Hindlimb muscle (tissue), 1 donor: ENCODE results near the gene PSMB7. TPM values are rescaled to one million over a fixed set of nuclear protein-coding genes. Genes with fewer than 3 reads are reported as not detected.
"Not testable (repeated sequence)": the region's sequence is repeated elsewhere in the genome, so short reads cannot be mapped to it uniquely, and the experiment has no call there.

Source experiments
- DNase-seq: peaks from one replicate; pipeline ENCODE4 v3.0.0-alpha.2; 2013
- polyA plus RNA-seq: library from polyadenylated mRNA; unstranded; fragments of 120-200 nt; gene quantifications from one replicate; pipeline ENCODE4 v1.2.1, GENCODE V29; 2013; ENCODE audit not compliant: insufficient read length

PSMB7 gene
- polyA plus RNA-seq, 1 donor = 188 TPM

DNA sequence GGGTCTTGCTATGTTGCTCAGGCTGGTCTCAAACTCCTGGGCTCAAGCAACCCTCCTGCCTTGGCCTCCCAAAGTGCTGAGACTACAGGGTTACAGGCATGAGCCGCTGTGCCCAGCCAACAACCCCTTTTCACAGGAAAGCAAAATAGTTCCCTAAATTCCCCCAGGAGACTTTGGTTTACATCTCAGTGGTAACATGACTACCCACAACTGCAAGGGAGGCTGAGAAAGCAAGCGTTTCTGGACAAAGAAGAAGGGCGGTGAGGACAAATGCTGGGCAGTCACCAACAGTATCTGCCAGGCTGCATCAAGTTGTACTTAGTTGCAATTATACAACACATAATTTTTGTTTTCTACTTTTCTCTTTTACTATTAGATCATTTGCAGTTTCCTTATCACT, 27.6 kb upstream of the PSMB7 start:
- no peak for DNase-seq

DNA sequence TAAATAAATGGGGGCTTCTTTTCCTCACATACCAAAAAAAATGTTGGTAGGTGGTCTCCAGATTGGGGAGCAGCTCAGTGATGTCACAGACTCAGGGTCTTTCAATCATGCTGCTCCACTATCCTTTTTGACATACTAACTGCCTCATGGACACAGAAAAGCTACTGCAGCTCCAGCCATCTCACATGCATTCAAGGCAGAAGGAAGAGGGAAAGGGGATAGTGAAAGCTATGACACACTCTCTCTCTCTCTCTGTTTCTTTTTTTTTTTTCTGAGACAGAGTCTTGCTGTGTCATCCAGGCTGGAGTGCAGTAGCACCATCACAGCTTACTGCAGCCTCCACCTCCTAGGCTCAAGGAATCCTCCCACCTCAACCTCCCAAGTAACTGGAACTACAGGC, 27.1 kb upstream of the PSMB7 start:
- DNase-seq = no peak

GRCh38 chr9:124441291-124441690, 26.0 kb upstream of the PSMB7 start:
- no peak for DNase-seq

GRCh38 chr9:124440786-124441185, 25.5 kb upstream of the PSMB7 start:
- DNase-seq = no peak

DNA sequence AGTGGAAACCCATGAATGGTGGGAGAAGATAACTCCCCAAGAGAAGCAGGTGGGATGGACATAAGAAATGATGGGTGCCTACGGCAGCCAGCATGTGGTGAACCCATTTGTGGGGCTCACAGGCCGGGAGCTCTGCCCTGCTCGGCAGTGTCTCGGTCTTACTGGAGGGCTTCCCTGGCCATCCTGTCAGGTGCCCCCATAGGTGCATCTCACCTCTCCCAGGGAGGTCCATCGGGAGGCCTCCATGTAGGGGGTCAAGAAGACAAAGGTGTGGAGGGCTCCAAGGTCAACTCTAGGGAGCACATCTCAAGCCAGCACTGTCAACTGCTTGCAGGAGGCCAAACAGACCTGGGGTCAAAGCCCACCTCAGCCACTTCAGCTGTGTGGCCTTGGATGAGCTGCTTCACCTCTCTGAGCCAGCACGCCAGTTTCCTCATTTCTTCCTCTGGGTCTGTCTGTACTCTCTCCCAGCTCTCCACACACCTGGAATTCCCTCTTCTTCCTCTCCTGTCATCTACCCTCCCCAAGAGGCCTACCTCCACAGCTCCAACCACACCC, 24.5 kb upstream of the PSMB7 start:
- no peak for DNase-seq

DNA sequence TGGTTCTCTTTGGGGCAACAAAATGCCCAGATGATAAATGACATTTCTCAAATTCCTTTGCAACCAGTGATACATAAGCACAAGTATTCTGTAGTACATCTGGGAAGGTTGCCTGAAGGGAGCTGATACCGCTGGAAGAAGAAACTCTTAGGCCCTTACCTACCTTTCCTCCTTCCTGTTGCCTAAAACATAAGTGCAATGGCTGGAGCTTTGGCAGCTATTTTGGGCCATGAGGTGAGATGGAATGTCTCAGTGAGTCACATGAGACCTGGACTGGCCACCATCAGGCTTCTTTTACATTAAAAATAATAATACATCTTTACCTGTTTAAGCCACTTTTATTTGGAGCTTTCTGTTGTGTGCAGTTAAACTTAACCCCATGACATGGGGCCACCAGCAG, 23.8 kb upstream of the PSMB7 start:
- no peak for DNase-seq

DNA sequence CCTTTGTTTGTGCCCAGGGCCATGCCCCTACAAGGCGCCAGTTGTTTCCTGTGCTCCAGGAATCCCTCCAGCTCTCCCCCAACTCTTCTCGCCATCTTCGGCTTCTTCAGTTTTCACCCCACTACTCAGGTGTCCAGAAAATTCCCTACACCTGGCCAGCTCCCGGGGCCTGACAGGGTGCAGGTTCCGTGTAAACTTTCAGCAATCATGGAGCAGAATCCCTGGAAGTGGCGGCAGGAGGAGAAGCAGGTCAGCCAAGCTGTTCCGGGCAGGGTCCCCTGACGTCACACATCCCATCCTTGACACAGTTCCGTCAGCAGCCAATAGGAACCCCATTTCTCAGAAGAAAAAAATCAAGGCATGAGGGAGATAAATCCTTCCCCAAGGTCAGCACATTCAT, 22.8 kb upstream of the PSMB7 start:
- no peak for DNase-seq

GRCh38 chr9:124437086-124437485, 21.8 kb upstream of the PSMB7 start:
- DNase-seq = no peak

DNA sequence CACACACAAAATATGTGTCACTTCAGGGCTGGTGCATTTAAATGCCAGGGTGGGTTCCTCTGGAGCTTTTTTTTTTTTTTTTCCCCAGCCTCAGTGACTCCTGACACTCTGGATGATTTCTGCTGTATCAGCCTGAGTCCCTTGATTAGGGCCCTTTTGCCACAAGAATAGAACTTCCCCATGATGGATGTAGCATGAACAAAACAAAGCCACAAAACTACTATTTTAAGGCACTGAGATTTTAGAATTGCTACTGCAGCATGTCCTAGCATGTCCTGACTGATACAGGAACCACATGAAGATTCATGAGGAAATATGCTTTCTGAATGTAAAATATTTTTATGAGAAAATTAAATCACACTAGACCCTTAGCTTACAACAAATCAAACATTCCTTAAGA, 21.1 kb upstream of the PSMB7 start:
- DNase-seq = no peak

GRCh38 chr9:124429530-124429867, 14.3 kb upstream of the PSMB7 start:
- DNase-seq = no peak

DNA sequence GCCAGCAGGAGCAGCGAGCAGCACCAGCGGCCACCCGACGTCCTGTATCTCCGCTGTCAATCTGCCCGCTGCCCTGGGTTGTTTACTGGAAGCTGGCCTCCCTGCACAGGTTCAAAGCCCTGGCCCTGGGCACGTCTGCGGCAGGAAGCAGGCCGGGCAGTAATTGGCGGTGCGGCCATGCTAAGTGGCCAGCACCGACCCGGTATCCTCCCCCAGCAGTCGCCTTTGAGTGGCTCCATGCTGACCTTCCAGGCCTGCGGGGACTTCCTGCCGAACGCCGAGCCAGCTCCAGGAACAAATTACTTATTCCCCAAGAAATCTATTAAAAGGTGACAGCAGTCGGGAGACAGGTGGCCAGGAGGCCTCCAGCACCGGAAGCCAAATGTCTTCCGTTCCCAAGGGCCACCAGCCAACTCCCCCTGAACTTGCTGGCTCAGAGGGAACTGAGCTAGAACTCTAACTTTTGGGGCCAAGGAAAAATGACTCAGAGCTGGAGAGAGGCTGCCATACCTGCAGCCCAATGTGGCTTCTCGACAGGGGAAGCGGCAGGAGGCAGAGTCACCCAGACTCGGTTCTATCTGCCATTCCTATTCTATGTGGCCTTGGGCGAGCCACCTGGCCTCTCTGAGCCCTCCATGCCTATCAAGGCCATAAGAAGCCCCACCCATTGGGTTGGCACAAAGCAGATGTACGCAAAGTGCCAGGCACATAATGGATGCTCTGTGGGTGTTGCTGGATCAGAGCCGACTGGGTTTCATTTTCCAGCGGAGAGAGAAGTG, 13.7 kb upstream of the PSMB7 start:
- no peak for DNase-seq

GRCh38 chr9:124427281-124427680, 12.0 kb upstream of the PSMB7 start:
- DNase-seq = no peak

DNA sequence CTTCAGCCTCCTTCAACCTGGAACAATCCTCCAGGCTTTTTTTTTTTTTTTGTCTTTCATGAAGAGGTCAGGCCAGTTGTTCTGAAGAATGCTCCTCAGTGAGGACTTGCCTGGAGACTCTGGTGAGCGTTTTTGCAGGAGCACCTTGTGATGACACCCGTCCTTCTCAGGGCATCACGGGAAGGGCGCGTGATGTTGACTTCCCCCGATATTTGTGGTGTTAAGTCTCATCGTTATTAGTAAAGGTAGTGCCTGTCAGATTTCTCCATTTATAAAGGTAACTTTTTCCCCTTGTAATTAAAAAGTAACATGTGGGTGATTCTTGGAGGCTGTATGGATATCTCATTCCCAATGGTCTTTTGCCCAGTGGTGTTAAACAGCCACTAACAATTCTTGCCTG, 11.1 kb upstream of the PSMB7 start:
- DNase-seq = no peak

GRCh38 chr9:124425733-124426132, 10.5 kb upstream of the PSMB7 start:
- not testable (repeated sequence) for DNase-seq

DNA sequence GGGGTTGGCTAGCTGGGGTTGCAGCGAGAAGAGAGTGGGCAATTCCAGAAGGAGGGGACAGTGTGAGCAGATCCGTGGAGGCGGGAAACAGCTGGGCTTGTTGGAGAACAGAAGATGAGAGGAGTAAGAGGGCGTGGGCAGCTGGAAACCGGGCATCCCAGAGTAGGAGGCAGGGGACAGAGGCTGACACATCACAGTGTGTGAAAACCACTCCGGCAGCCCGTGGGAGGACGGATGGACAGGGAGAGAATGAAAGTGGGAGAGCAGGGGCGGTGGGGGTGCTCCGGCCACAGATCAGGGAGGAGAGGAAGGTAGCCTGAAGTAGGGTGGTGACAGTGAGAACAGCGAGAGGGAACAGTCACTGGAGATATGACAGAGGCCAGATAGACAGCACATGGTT, 8.3 kb upstream of the PSMB7 start:
- no peak for DNase-seq

DNA sequence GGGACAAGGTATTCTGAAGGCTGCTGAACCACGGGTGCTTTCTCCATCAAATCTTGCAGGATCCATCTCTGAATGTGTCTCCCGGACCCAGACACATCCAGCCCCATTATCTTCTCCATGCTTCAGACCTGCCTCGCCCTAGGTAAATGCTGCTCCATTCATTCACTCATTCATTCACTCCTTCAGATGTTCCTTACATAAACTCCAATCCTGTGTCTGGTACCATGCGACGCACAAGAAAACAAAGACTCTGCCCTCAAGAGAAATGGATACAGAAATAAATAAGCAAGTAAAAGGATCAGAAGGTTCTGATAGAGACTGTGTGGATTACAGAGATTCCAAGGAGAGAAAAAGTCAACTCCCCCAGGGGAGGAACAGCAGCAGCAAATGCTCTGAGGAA, 7.9 kb upstream of the PSMB7 start:
- DNase-seq = no peak

DNA sequence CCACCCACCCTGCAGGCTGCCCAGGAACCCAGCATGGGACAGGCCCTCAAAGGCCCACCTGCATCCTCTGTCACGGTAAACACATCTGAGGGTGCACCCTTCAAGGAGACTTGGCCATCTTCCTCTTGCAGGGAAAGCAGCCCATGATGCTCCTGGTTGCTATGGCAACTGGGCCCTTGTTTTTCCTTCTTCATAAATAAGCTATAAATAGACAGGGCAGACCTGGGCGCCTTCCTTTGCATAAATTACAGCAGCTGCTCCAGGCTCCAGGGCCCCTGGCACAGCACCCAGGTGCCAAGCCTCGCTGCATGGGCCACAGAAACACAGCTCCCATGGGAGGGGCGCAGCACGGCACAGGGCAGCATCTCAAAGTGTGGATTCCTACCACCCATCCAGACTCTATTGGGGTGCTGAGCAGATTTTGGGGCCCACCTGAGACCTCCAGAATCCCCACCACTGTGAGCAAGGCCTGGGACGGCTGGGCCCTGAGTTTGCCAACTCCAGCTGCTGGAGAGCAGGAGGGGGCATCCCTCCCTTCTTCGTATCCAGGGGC, 5.8 kb upstream of the PSMB7 start:
- DNase-seq = no peak

GRCh38 chr9:124419832-124420489, 4.7 kb upstream of the PSMB7 start:
- no peak for DNase-seq

DNA sequence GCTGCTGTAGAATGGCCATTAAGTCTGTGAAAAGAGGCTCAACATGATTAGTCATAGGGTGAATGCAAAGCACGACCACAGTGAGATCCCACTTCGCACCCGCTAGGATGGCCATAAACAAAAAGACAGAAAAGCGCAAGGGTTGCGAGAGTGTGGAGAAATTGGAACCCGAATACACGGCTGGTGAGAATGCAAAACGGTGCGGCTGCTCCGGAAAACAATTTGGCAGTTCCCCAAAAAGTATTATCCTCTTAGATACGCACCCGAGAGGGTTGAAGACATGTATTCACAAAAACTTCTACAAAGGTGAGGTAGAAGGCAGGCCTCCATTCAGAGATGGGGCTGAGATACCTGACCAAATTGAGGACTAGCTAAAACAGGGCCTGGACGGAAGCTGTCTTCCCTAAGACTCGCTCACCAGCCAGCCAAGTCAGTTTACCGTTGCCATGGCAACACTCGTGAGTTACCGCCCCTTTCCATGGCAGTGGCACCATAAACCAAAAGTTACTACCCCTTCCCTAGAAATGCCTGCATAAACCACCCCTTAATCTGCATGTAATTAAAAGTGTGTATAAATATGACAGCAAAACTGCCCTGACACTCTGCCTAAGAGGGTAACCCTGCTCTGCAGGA, 726 bp upstream of the PSMB7 start:
- no peak for DNase-seq

GRCh38 chr9:124414612-124415011, 630 bp downstream of the PSMB7 start:
- DNase-seq = no peak

- DNase-seq = no peak
Observed at GRCh38 chr9:124412228-124412575, 3.0 kb downstream of the PSMB7 start.

DNA sequence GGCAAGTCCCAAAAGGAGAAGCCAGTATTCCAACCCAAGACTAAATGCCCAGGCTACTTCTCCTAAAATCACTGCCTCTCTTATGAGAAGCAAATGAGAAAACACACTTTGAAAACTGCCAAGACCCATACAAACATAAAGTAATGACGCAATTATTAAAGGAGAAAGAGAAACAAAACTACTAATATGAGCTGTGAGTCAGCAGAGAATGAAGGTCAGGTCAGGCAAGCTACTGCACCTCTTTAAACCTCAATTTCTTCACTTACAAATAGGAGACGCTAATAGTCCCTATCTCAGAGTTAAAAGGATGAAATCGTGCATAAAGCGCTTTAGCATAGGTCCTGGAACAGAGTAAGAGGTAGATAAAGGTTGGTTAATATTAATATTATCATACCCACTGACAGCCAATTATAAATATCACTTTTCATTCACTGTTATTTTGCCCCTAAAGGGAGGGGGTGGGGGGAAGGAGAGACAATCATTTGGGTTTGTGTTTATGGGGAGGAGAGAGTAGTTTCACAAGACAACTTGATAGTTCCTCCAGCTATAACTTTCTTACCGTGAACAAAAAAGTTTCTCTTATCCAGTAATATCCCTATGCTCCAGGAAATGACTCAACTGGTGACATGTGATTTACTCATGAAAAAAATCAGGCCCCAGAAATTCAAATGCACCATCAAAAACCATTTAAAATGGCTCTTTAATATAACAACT, 3.6 kb downstream of the PSMB7 start:
- no peak for DNase-seq
